ENCODE results near the gene FBXL7.

FBXL7 gene

DNA sequence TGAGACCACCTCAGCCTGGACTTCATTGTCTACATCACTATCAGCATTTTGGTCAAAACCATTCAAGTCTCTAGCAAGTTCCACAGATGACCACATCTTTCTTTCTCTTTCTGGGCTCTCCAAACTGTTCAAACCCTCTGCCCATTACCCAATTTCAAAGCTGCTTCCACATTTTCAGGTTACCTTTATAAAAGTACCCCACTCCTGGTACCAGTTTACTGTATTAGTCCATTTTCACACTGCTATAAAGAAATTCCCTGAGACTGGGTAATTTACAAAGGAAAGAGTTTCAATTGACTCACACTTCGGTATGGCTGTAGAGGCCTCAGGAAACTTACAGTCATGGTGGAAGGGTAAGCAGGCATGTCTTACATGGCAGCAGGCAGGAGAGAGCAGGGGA is 84.5 kb downstream of the FBXL7 start:
- DNase-seq (ENCODE audit: extremely low spot score): no peak
- ChIA-PET POLR2A (no interaction called here), CTCF (interaction anchor here (1.2 kb wide), 1 partner anchor 14 kb away, joined by 4 read pairs; no protein-coding TSS in a partner anchor)
- no peak for TF ChIP-seq CTCF (IDR thresholded peaks at IDR 0.05; ENCODE audit: control extremely low read depth, extremely low read depth, low read depth, missing control alignments)

- DNase-seq (ENCODE audit: extremely low spot score): no peak
- POLR2A ChIA-PET: no interaction called here
- CTCF ChIA-PET: interaction anchor here (1.2 to 2.2 kb wide), 2 partner anchors 11 to 14 kb away, joined by 4 to 7 read pairs; no protein-coding TSS in a partner anchor
- no peak for TF ChIP-seq CTCF (IDR thresholded peaks at IDR 0.05; ENCODE audit: control extremely low read depth, extremely low read depth, low read depth, missing control alignments)
Measured at GRCh38 chr5:15585128-15585527, 85.1 kb downstream of the FBXL7 start.

DNA sequence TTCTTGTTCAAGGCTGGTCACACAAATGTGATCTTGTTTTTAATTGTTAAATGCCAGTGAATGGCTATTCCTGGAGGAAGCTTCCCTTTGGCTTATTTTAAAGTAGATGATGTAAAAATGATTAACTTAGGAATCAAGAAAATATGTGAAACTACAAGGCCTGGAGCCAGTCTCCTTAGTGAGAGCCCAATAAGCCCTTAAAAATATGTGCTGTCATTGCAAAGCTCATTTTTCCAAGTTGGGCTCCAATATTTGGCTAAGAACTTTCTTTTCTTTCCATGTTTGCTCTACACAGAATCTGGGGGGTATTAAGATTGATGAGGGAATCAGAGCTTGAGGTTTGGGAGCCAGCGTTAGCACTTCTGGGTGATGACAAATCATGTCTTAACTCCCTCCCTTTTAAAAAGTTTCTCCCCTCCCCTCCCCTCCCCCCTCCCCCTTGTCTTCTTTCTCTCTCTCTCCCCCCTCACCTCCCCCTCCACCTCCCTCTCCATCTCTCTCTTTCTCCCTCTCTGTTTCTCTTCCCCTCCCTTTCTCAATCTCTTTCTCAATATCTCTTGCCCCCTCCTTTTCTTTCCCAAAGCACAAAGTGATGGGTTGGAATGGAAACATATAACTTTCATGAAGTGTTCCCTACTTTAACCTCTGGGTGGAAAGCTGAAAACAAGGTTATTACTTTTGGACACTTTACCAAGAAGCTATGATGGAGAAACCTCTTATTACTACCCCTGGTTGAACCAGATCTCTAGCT is 86.0 kb downstream of the FBXL7 start:
- ChIA-PET CTCF (interaction anchor here (0.8 to 2.2 kb wide), 4 partner anchors 9 to 13 kb away, joined by 3 to 7 read pairs (median 4); no protein-coding TSS in a partner anchor), POLR2A (no interaction called here)
- no peak for TF ChIP-seq CTCF (IDR thresholded peaks at IDR 0.05; ENCODE audit: control extremely low read depth, extremely low read depth, low read depth, missing control alignments)
- DNase-seq (ENCODE audit: extremely low spot score): no peak

GRCh38 chr5:15587916-15588315 is 87.9 kb downstream of the FBXL7 start:
- DNase-seq (ENCODE audit: extremely low spot score): no peak
- CTCF ChIA-PET: interaction anchor here (0.9 kb wide), 1 partner anchor 25 kb away, joined by 3 read pairs; no protein-coding TSS in a partner anchor
- no peak for TF ChIP-seq CTCF (IDR thresholded peaks at IDR 0.05; ENCODE audit: control extremely low read depth, extremely low read depth, low read depth, missing control alignments)
- POLR2A ChIA-PET: no interaction called here

- ChIA-PET POLR2A (no interaction called here), CTCF (no interaction called here)
- no peak for DNase-seq (ENCODE audit: extremely low spot score)
- TF ChIP-seq CTCF (IDR thresholded peaks at IDR 0.05; ENCODE audit: control extremely low read depth, extremely low read depth, low read depth, missing control alignments): no peak
Measured at GRCh38 chr5:15592728-15593127, 92.7 kb downstream of the FBXL7 start.

DNA sequence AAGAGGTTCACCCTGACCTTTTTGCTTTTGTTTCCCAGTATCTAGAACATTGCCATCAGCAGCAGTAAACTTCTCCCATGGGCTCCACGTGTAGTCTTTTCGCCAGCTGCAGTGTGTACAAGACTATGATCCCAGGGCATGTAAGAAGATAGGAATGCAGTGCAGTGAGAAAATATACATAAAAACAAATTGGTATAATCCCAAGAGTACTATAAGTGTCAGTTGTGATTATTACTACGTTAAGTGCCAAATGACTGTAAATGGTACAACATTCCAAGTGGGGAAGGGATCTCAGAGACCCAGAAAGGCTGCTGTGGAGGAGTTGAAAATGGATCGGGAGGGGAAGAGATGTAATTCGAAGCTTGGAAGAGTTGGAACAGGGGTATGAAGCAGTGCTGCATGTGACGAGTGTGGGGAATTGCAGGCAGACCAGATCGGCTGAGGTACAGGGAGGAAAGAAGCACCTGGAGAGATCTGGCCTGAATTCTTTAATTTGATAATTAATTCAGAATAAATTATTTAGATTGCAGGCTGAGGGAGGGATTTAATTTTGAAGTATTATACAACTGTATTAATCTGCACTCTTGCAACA is 95.1 kb downstream of the FBXL7 start:
- DNase-seq (ENCODE audit: extremely low spot score): no peak
- CTCF ChIA-PET: no interaction called here
- TF ChIP-seq CTCF (IDR thresholded peaks at IDR 0.05; ENCODE audit: control extremely low read depth, extremely low read depth, low read depth, missing control alignments): no peak
- POLR2A ChIA-PET: no interaction called here
